HG03521 (cell line): ENCODE measurements around the gene PIAS2.
"Not testable (repeated sequence)": the region's sequence is repeated elsewhere in the genome, so short reads cannot be mapped to it uniquely, and the experiment has no call there.

Experiments used
- ATAC-seq: cut with Tn5 transposase; IDR thresholded peaks from one replicate; pipeline ENCODE4 v1.9.1; 2021; ENCODE audit warnings: mild to moderate bottlenecking, moderate library complexity; ENCODE audit not compliant: unreplicated experiment

PIAS2 gene

GRCh38 chr18:46842583-46842982, 74.7 kb downstream of the PIAS2 start:
- ATAC-seq, result no peak

DNA sequence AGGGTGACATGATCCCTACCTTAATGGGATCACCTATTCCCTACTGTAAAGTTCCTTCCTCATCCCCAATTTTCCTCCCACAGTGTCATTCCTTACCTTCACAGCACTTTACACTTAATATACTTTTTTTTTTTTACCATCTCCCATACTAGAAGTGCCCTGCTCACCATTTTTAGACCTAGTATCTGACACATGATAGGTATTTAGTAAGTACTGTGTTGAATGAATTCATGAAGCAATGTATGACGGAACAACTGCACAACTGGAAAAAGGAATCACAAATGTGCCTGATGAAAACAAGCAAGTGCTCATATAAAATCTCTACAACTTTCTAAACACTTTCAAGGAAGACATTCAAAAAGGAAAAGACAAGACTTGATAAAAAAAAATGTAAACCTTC, 83.4 kb downstream of the PIAS2 start:
- ATAC-seq, result no peak

GRCh38 chr18:46832849-46833248, 84.5 kb downstream of the PIAS2 start:
- ATAC-seq, result no peak

DNA sequence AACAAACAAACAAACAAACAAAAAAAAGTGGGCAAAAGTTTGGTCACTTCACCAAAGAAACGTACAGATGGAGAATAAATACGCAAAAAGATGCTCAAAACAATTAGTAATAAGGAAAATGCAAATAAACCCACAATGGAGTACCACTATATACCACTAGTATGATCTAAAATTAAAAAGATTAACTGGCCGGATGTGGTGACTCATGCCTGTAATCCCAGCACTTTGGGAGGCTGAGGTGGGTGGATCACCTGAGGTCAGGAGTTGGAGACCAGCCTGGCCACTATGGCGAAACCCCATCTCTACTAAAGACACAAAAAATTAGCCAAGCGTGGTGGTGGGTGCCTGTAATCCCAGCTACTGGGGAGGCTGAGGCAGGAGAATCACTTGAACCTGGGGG, 84.9 kb downstream of the PIAS2 start:
- ATAC-seq, result not testable (repeated sequence)

- ATAC-seq, result no peak
These were observed 85.9 kb downstream of the PIAS2 start for GRCh38 chr18:46831434-46831833.

DNA sequence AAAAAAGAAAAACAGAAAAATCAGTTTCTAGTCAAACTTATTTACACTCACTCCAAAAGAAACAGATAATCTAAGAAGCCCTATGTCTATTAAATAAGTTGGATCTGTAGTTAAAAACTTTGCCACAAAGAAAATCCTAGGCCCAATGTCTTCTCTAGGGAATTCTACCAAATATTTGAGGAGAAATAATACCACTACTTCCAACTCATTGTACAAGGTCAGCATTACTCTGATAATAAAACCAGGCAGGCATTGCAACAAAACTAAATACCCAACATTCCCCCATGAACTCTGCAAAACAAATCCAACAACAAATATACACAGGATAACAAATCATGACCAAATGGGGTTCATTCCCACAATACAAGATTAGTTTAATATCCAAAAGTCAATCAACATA, 86.7 kb downstream of the PIAS2 start:
- ATAC-seq, result no peak

- ATAC-seq, result no peak
These were observed 87.4 kb downstream of the PIAS2 start for GRCh38 chr18:46829947-46830346.

- ATAC-seq, result no peak
These were observed 87.8 kb downstream of the PIAS2 start for GRCh38 chr18:46829531-46829930.

- ATAC-seq, result no peak
These were observed 95.2 kb downstream of the PIAS2 start for GRCh38 chr18:46821856-46822711.

- ATAC-seq, result no peak
These were observed 96.4 kb downstream of the PIAS2 start for GRCh38 chr18:46820863-46821262.

DNA sequence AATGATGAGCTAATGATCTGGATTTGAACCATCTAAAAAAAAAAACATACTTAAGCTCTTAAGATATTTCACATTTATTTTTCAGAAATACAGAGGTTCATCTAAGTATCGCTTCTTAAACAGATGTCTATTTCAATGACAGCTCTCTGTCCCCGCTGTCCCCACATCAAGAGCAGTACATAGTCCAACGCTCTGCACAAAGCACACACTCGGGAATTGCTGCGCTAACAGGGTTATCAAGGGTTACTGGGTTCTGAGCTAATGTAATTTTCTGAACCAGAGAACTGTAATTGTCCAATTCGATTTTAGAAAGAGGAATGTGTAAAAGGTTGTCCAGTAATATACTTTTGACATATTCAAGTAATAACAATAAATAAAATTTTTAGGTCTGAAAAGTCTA, 101.6 kb downstream of the PIAS2 start:
- ATAC-seq, result no peak

DNA sequence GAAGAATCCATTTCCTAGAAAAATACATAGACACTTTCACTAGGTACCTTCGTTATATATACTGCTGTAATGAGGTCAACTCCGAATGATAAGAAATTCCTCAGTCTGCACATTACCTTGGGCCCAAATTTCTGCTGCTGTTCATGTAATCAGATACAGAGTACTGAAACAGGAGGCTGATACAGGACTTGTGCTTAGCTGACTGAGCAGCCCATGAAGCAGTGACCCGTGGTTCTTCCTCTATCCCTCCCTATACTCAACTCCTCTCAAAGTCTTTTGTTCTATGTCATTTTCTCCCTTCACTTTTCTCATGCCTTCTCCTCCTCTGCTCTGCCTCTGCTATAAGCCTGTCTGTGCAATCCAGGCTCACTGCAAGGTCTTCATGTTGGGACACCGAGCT, 102.9 kb downstream of the PIAS2 start:
- no peak for ATAC-seq

GRCh38 chr18:46812311-46812710, 105.0 kb downstream of the PIAS2 start:
- ATAC-seq, result no peak

DNA sequence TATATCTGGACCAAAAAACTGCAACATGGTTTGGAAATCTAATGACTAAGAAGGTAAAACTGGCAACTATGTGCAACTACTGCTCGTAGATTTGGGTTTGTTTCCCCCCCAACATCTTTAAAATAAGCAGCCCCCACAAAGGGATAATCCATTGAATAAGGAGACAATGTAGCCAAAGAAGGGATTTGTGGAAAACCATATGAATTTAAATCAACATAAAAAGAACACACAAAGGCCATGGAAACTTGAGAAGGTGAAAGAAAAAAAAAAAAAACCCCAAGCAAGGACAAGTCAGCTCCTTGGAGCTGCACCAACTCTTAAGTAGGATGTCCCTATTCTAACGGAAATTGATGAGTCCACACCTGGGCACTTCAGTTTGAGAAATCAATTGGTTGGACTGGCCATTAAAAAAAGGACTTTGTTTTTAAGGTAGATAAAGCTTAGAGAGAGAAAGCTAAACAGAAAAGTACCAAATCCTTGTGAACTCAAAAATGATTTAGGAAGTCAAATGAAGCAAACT, 106.8 kb downstream of the PIAS2 start:
- no peak for ATAC-seq

- ATAC-seq, result no peak
These were observed 108.2 kb downstream of the PIAS2 start for GRCh38 chr18:46809145-46809544.

DNA sequence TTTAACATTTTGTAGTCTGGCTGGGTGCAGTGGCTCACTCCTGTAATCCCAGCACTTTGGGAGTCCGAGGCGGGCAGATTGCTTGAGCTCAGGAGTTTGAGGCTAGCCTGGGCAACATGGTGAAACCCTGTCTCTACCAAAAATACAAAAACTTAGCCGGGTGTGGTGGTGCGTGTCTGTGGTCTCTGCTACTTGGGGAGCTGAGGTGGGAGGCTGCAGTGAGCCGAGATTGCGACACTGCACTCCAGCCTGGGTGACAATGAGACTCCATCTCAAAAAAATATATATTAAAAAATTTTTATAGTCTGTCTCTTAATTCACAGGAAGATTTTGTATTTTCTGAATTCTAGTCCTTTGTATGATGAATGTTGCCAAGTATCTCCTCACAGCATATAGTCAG, 121.4 kb downstream of the PIAS2 start:
- ATAC-seq, result not testable (repeated sequence)

- ATAC-seq, result no peak
These were observed 122.7 kb downstream of the PIAS2 start for GRCh38 chr18:46794607-46795006.

- ATAC-seq, result no peak
These were observed 123.7 kb downstream of the PIAS2 start for GRCh38 chr18:46793565-46793964.

DNA sequence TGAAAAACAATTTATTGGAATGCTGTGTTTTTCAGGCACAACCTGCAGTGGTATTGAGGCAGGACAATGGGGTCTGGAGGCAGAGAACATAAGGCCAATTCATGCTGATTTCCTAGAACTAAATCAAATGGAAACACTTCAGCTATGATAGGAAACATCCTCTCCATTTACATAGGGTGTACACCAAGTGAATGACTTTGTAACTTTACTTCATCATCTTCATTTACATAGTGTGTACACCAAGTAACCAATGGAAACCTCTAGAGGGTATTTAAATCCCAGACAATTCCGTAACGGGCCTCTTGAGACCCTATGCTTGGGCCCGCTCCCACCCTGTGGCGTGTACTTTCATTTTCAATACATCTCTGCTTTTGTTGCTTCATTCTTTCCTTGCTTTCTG, 128.2 kb downstream of the PIAS2 start:
- no peak for ATAC-seq

DNA sequence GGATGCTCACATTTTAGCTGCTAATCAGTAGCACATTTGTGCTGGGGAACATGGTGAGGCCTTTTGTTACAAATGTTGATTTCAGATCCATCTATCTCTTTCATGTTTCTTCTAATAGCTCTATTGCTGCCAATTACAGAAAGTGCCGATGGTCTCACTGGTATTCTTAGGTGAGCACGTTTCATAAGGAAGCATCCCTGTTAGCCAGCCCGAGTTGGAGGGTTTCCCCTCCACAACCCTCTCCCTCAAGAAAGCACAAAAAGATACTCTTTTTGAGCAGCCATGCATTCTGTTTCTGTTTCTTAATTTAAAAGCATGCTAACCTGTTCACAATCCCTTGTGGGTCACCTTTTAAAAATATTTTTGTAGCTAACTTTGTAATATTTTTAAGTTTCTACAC, 129.6 kb downstream of the PIAS2 start:
- ATAC-seq, result no peak

- ATAC-seq, result no peak
These were observed 144.9 kb downstream of the PIAS2 start for GRCh38 chr18:46772357-46772756.

- ATAC-seq, result no peak
These were observed 146.2 kb downstream of the PIAS2 start for GRCh38 chr18:46771141-46771540.

DNA sequence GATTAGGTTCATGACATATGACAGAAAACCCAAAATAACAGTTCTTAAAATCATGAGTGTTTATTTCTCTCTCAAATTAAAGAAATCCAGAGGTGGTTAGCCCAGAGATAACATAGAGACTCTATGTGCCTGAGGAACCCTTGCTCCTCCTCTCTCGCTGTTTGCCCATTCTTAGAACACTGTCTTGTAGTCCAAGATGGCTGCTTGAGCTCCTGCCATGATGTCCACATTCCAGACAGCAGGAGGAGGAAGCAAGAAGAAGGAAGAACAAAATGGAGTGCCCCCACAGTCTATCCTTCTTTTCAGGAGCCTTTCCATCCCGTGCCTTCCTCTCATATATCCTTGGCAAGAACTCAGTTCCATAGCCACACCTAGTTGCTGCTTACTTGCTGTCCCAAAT, 146.6 kb downstream of the PIAS2 start:
- ATAC-seq, result no peak
